Stomach (tissue), 4 donors: ENCODE measurements around the gene CAPN5.
"Not testable (repeated sequence)": the region's sequence is repeated elsewhere in the genome, so short reads cannot be mapped to it uniquely, and the experiment has no call there.

Experiments used
- EP300 ChIP-seq: sonication (generic); formaldehyde crosslinking; IDR thresholded peaks from one replicate; pipeline ENCODE4 v1.6.1; 2017; ENCODE audit warnings: antibody characterized with exemption
- POLR2A ChIP-seq, 4 donors: fragments of 450-650 bp; IDR thresholded peaks; one replicate each; pipeline ENCODE4 v1.6.1; 2016; ENCODE audit warnings: antibody characterized with exemption in 4 of 4, control low read depth in 2 of 4, mild to moderate bottlenecking in 1 of 4, moderate library complexity in 1 of 4
- POLR2AphosphoS5 ChIP-seq, 3 donors: sonication (generic); formaldehyde crosslinking; IDR thresholded peaks; one replicate each; pipeline ENCODE4 v1.6.1; 2016; ENCODE audit warnings: antibody characterized with exemption in 3 of 3
- TF ChIP-seq, protein P1 (sequence below), 7 experiments: fragments of 450-650 bp in 4 of 7; fragments of 200-600 bp in 3 of 7; sonication (generic) in 3 of 7; IDR thresholded peaks; one replicate each; pipeline ENCODE4 v1.5.1; 2016 to 2019; ENCODE audit warnings: antibody characterized with exemption in 7 of 7, control low read depth in 2 of 7, mild to moderate bottlenecking in 1 of 7

DNA sequence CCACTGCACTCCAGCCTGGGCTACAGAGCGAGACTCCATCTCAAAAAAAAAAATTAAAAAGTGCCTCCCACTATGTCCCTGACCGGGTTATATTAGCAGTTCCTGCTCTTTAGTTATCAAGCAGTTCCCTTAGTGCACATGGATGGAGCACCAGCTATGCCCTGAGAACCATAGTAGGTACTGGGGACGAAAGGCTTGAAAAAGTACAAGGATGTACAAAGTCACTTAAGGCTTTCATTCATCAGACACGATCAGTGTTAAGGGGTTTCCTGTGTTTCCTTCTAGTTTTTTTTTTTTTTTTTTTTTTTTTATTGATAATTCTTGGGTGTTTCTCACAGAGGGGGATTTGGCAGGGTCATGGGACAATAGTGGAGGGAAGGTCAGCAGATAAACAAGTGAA lies 30.4 kb downstream of the CAPN5 start:
- TF ChIP-seq, protein P1, sequence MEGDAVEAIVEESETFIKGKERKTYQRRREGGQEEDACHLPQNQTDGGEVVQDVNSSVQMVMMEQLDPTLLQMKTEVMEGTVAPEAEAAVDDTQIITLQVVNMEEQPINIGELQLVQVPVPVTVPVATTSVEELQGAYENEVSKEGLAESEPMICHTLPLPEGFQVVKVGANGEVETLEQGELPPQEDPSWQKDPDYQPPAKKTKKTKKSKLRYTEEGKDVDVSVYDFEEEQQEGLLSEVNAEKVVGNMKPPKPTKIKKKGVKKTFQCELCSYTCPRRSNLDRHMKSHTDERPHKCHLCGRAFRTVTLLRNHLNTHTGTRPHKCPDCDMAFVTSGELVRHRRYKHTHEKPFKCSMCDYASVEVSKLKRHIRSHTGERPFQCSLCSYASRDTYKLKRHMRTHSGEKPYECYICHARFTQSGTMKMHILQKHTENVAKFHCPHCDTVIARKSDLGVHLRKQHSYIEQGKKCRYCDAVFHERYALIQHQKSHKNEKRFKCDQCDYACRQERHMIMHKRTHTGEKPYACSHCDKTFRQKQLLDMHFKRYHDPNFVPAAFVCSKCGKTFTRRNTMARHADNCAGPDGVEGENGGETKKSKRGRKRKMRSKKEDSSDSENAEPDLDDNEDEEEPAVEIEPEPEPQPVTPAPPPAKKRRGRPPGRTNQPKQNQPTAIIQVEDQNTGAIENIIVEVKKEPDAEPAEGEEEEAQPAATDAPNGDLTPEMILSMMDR (IDR thresholded peaks at IDR 0.05): not testable (repeated sequence)
- TF ChIP-seq POLR2A (IDR thresholded peaks at IDR 0.05); EP300; POLR2AphosphoS5 (IDR thresholded peaks at IDR 0.05): not testable (repeated sequence)
